Activated CD8-positive, alpha-beta memory T cell treated with anti-CD3 and anti-CD28 coated beads for 36 hours (primary cell): ENCODE results near the gene ABCC10. TPM values are rescaled to one million over a fixed set of nuclear protein-coding genes. Genes with fewer than 3 reads are reported as not detected.
"Not testable (repeated sequence)": the region's sequence is repeated elsewhere in the genome, so short reads cannot be mapped to it uniquely, and the experiment has no call there.

Experiments used
- CTCF ChIA-PET: fragments of 350-600 bp; sonication (Branson Sonifier 250); formaldehyde crosslinking; loops from one replicate; lab custom pipeline; 2021; ENCODE audit warnings: antibody characterized with exemption; lab: Charles Lee
- POLR2A ChIA-PET: fragments of 350-600 bp; sonication (Branson Sonifier 250); formaldehyde crosslinking; loops from one replicate; lab custom pipeline; 2021; ENCODE audit warnings: antibody characterized with exemption; lab: Charles Lee
- total RNA-seq, 2 experiments: library from RNA; stranded (reverse); gene quantifications; one replicate each; pipeline ENCODE4 v1.2.3, GENCODE V29; 2021

The ABCC10 gene
- total RNA-seq: 10 to 100 TPM; 33.0 to 36.0 TPM

GRCh38 chr6:43427406-43428111, at the start of gene ABCC10:
Gene ABCC10, plus strand, starts transcription at chr6:43427541. Its CDS starts 438 bp downstream, at chr6:43427979.
- ChIA-PET POLR2A (interaction anchor here (0.5 to 1.0 kb wide), 6 partner anchors 29 to 198 kb away, joined by 3 to 7 read pairs (median 3); partner anchors contain the start of gene DNPH1), CTCF (interaction anchor here (0.8 to 1.7 kb wide), 7 partner anchors 10 to 199 kb away, joined by 3 to 6 read pairs (median 4); partner anchors contain the start of gene DNPH1)

- ChIA-PET CTCF (interaction anchor here (1.5 to 3.7 kb wide), 3 partner anchors 12 to 22 kb away, joined by 3 to 9 read pairs (median 4); no protein-coding TSS in a partner anchor), POLR2A (interaction anchor here (1.0 kb wide), 1 partner anchor 8 kb away, joined by 3 read pairs; the partner anchor contains the start of gene ZNF318)
These were observed 49.6 kb upstream of the ABCC10 start for GRCh38 chr6:43377710-43378229.

GRCh38 chr6:43378631-43379030, 48.7 kb upstream of the ABCC10 start:
- CTCF ChIA-PET: interaction anchor here (3.7 kb wide), 1 partner anchor 20 kb away, joined by 9 read pairs; no protein-coding TSS in a partner anchor
- POLR2A ChIA-PET: interaction anchor here (1.0 kb wide), 1 partner anchor 9 kb away, joined by 3 read pairs; the partner anchor contains the start of gene ZNF318

- CTCF ChIA-PET, POLR2A ChIA-PET: not testable (repeated sequence)
These were observed 46.5 kb upstream of the ABCC10 start for GRCh38 chr6:43380858-43381257.

GRCh38 chr6:43383021-43383667, 44.2 kb upstream of the ABCC10 start:
- POLR2A ChIA-PET: interaction anchor here (0.7 to 3.1 kb wide), 3 partner anchors 13 to 749 kb away, joined by 4 to 10 read pairs (median 4); partner anchors contain the start of genes ABCC10 and ZNF318
- CTCF ChIA-PET: interaction anchor here (0.8 to 2.2 kb wide), 6 partner anchors 9 to 154 kb away, joined by 3 to 9 read pairs (median 3); partner anchors contain the start of genes CRIP3 and DNPH1

GRCh38 chr6:43386492-43386891, 40.8 kb upstream of the ABCC10 start:
- ChIA-PET CTCF (interaction anchor here (0.5 to 1.3 kb wide), 6 partner anchors 20 to 136 kb away, joined by 3 to 5 read pairs (median 3); partner anchors contain the start of genes ABCC10 and TJAP1), POLR2A (no interaction called here)

- ChIA-PET POLR2A (no interaction called here), CTCF (interaction anchor here (0.9 to 1.5 kb wide), 3 partner anchors 12 to 135 kb away, joined by 3 to 4 read pairs (median 3); partner anchors contain the start of gene ABCC10)
These were observed 37.5 kb upstream of the ABCC10 start for GRCh38 chr6:43389730-43390295.

GRCh38 chr6:43390753-43391439, 36.4 kb upstream of the ABCC10 start:
- POLR2A ChIA-PET: not testable (repeated sequence)
- CTCF ChIA-PET: interaction anchor here (0.9 to 1.6 kb wide), 4 partner anchors 13 to 162 kb away, joined by 3 to 4 read pairs (median 3); partner anchors contain the start of genes DNPH1 and ZNF318

GRCh38 chr6:43391440-43392031, 35.8 kb upstream of the ABCC10 start:
- ChIA-PET POLR2A (no interaction called here), CTCF (interaction anchor here (0.9 to 1.6 kb wide), 3 partner anchors 21 to 162 kb away, joined by 3 read pairs; partner anchors contain the start of genes DNPH1 and ZNF318)

- CTCF ChIA-PET: interaction anchor here (1.0 kb wide), 1 partner anchor 9 kb away, joined by 3 read pairs; no protein-coding TSS in a partner anchor
- POLR2A ChIA-PET: not testable (repeated sequence)
These were observed 34.2 kb upstream of the ABCC10 start for GRCh38 chr6:43393133-43393532.

GRCh38 chr6:43393602-43394001, 33.7 kb upstream of the ABCC10 start:
- CTCF ChIA-PET: no interaction called here
- POLR2A ChIA-PET: no interaction called here

GRCh38 chr6:43394982-43395381, 32.4 kb upstream of the ABCC10 start:
- POLR2A ChIA-PET: no interaction called here
- CTCF ChIA-PET: interaction anchor here (0.7 to 1.8 kb wide), 3 partner anchors 47 to 142 kb away, joined by 3 to 6 read pairs (median 3); no protein-coding TSS in a partner anchor

GRCh38 chr6:43395776-43396175, 31.6 kb upstream of the ABCC10 start:
- ChIA-PET POLR2A (no interaction called here), CTCF (interaction anchor here (0.6 to 1.8 kb wide), 3 partner anchors 132 to 142 kb away, joined by 3 to 6 read pairs (median 3); no protein-coding TSS in a partner anchor)

- ChIA-PET POLR2A (no interaction called here), CTCF (interaction anchor here (1.8 to 2.2 kb wide), 2 partner anchors 133 to 168 kb away, joined by 5 to 6 read pairs; partner anchors contain the start of gene DNPH1)
These were observed 30.8 kb upstream of the ABCC10 start for GRCh38 chr6:43396408-43397149.

GRCh38 chr6:43399932-43400487, 27.3 kb upstream of the ABCC10 start:
- ChIA-PET CTCF (no interaction called here), POLR2A (no interaction called here)

GRCh38 chr6:43401730-43402129, 25.6 kb upstream of the ABCC10 start:
- ChIA-PET CTCF (no interaction called here), POLR2A (no interaction called here)

GRCh38 chr6:43402820-43403219, 24.5 kb upstream of the ABCC10 start:
- CTCF ChIA-PET: no interaction called here
- POLR2A ChIA-PET: interaction anchor here (0.6 kb wide), 1 partner anchor 97 kb away, joined by 3 read pairs; no protein-coding TSS in a partner anchor
